ENCODE data around the gene LRRC2. TPM values are rescaled to one million over a fixed set of nuclear protein-coding genes. Genes with fewer than 3 reads are reported as not detected.

LRRC2 gene
- total and polyA plus RNA-seq, 9 of the 15 experiments (the other 6 are each of a cell fraction or from before 2014, with no cell fraction given), result 0.01 to 0.04 (median 0.03) TPM; not detected in 5

- TF ChIP-seq E2F4 (CRISPR knock-in tag; IDR thresholded peaks at IDR 0.05; ENCODE audit: low read depth), result no peak
- no peak for TF ChIP-seq ZNF212 (CRISPR knock-in tag; IDR thresholded peaks at IDR 0.05)
- 0 out of 2 replicates have a peak, but pooled peaks have one; percentile 59 for TF ChIP-seq ZBTB9 (CRISPR knock-in tag; IDR thresholded peaks at IDR 0.05)
- TF ChIP-seq KDM2B (CRISPR knock-in tag; IDR thresholded peaks at IDR 0.05), result no peak
- TF ChIP-seq ZNF695 (CRISPR knock-in tag; IDR thresholded peaks at IDR 0.05), result no peak
- 0 out of 2 replicates have a peak, but pooled peaks have one; percentile 40 for TF ChIP-seq PYGO2 (tag; IDR thresholded peaks at IDR 0.05)
- TF ChIP-seq MAZ (CRISPR knock-in tag; conservative IDR thresholded peaks at IDR 0.05 in 1 of 2, IDR thresholded peaks at IDR 0.05 in 1 of 2), result peak; percentile 41 to 75; a peak in 3 of 4 replicates
- no peak for TF ChIP-seq DMBX1 (CRISPR knock-in tag; IDR thresholded peaks at IDR 0.05; ENCODE audit: borderline replicate concordance)
- no peak; the same call in 1 of the 2 replicates for TF ChIP-seq ZNF239 (CRISPR knock-in tag; IDR thresholded peaks at IDR 0.05)
- no peak for TF ChIP-seq TGIF2 (CRISPR knock-in tag; IDR thresholded peaks at IDR 0.05)
- no peak for TF ChIP-seq FOS (IDR thresholded peaks at IDR 0.05; ENCODE audit: extremely low read depth, insufficient read length)
- no peak for TF ChIP-seq TCF15 (CRISPR knock-in tag; IDR thresholded peaks at IDR 0.05)
- TF ChIP-seq HDAC1 (IDR thresholded peaks at IDR 0.05), result peak in 1 of 2 experiments; percentile 31; a peak in 1 of 4 replicates
- TF ChIP-seq MEIS2 (IDR thresholded peaks at IDR 0.05; ENCODE audit: partially characterized antibody), result peak; percentile 86
- TF ChIP-seq ZEB2 (IDR thresholded peaks at IDR 0.05), result peak; percentile 62; the same call in 1 of the 2 replicates
- 0 out of 2 replicates have a peak, but pooled peaks have one; percentile 7 for TF ChIP-seq PKNOX1 (IDR thresholded peaks at IDR 0.05)
- no peak for TF ChIP-seq PATZ1 (CRISPR knock-in tag; IDR thresholded peaks at IDR 0.05; ENCODE audit: borderline replicate concordance)
- TF ChIP-seq ZNF551 (CRISPR knock-in tag; IDR thresholded peaks at IDR 0.05), result no peak
- TF ChIP-seq SNAPC5 (CRISPR knock-in tag; IDR thresholded peaks at IDR 0.05), result no peak
- no peak for TF ChIP-seq ZC3H8 (IDR thresholded peaks at IDR 0.05)
- TF ChIP-seq ZNF644 (tag; IDR thresholded peaks at IDR 0.05; ENCODE audit: low read depth), result peak; percentile 59; the same call in 1 of the 2 replicates
- no peak for TF ChIP-seq BACH1 (tag; IDR thresholded peaks at IDR 0.05)
Measured at GRCh38 chr3:46558184-46559043, 7.7 kb downstream of the LRRC2 start (continued).
